SK-N-SH treated with all-trans-retinoic acid at 6 μM for 48 hours (cell line): Measurements from ENCODE around the gene ACTL6B.

ENCODE experiments used
- ATAC-seq: fragments of 200-7000 bp; cut with Tn5 transposase; 3 replicates; pipeline ENCODE4 v1.9.1; 2020; ENCODE audit warnings: mild to moderate bottlenecking, moderate library complexity
- ARNTL ChIP-seq: fragments of 450-650 bp; formaldehyde crosslinking; IDR thresholded peaks from 2 replicates; pipeline ENCODE4 v1.5.0; 2020; ENCODE audit warnings: low read depth, mild to moderate bottlenecking, moderate library complexity, borderline replicate concordance
- BACH2 ChIP-seq: fragments of 250-450 bp; sonication (Bioruptor Pico); IDR thresholded peaks from 2 replicates; pipeline ENCODE4 v1.9.0; 2021; ENCODE audit warnings: mild to moderate bottlenecking, borderline replicate concordance
- CREB5 ChIP-seq: fragments of 250-450 bp; sonication (Bioruptor Pico); IDR thresholded peaks from 2 replicates; pipeline ENCODE4 v1.5.1; 2020; ENCODE audit warnings: low read depth, mild to moderate bottlenecking, moderate library complexity
- CSDC2 ChIP-seq: fragments of 250-450 bp; sonication (Bioruptor Pico); IDR thresholded peaks from 2 replicates; pipeline ENCODE4 v1.5.0; 2020; ENCODE audit warnings: mild to moderate bottlenecking, moderate library complexity
- ESRRG ChIP-seq: fragments of 250-450 bp; sonication (Bioruptor Pico); IDR thresholded peaks from 2 replicates; pipeline ENCODE4 v1.6.1; 2021; ENCODE audit warnings: mild to moderate bottlenecking
- GLIS3 ChIP-seq: fragments of 250-450 bp; sonication (Bioruptor Pico); IDR thresholded peaks from 2 replicates; pipeline ENCODE4 v1.5.0; 2020; ENCODE audit warnings: mild to moderate bottlenecking, moderate library complexity
- ISL1 ChIP-seq: fragments of 250-450 bp; sonication (Bioruptor Pico); IDR thresholded peaks from 2 replicates; pipeline ENCODE4 v2.1.2; 2022; ENCODE audit warnings: mild to moderate bottlenecking, moderate library complexity
- PATZ1 ChIP-seq: fragments of 250-450 bp; sonication (Bioruptor Pico); IDR thresholded peaks from 2 replicates; pipeline ENCODE4 v1.8.0; 2020; ENCODE audit warnings: mild to moderate bottlenecking, moderate library complexity, borderline replicate concordance
- POU6F1 ChIP-seq: fragments of 250-450 bp; sonication (Bioruptor Pico); IDR thresholded peaks from 2 replicates; pipeline ENCODE4 v1.8.0; 2021; ENCODE audit warnings: low read depth, mild to moderate bottlenecking, moderate library complexity, borderline replicate concordance
- PPARA ChIP-seq: fragments of 250-450 bp; sonication (Bioruptor Pico); IDR thresholded peaks from 2 replicates; pipeline ENCODE4 v1.5.0; 2020; ENCODE audit warnings: mild to moderate bottlenecking, borderline replicate concordance
- TCF4 ChIP-seq: fragments of 250-450 bp; sonication (Bioruptor Pico); IDR thresholded peaks from 2 replicates; pipeline ENCODE4 v1.8.0; 2021; ENCODE audit warnings: mild to moderate bottlenecking, moderate library complexity, borderline replicate concordance
- TOX ChIP-seq: fragments of 250-450 bp; sonication (Bioruptor Pico); IDR thresholded peaks from 2 replicates; pipeline ENCODE4 v1.8.0; 2021; ENCODE audit warnings: mild to moderate bottlenecking, moderate library complexity, borderline replicate concordance
- TSHZ2 ChIP-seq: fragments of 250-450 bp; sonication (Bioruptor Pico); IDR thresholded peaks from 2 replicates; pipeline ENCODE4 v1.5.0; 2020; ENCODE audit warnings: mild to moderate bottlenecking, moderate library complexity
- ZC3H10 ChIP-seq: fragments of 250-450 bp; sonication (Bioruptor Pico); IDR thresholded peaks from 2 replicates; pipeline ENCODE4 v1.5.1; 2021; ENCODE audit warnings: mild to moderate bottlenecking, moderate library complexity
- ZNF565 ChIP-seq: fragments of 450-650 bp; formaldehyde crosslinking; conservative IDR thresholded peaks from 2 replicates; pipeline ENCODE4 v1.5.0; 2020; ENCODE audit warnings: low read depth, mild to moderate bottlenecking, moderate library complexity
- ZNF70 ChIP-seq: fragments of 450-650 bp; formaldehyde crosslinking; IDR thresholded peaks from 2 replicates; pipeline ENCODE4 v1.5.0; 2020; ENCODE audit warnings: mild to moderate bottlenecking, moderate library complexity
- ZNF8 ChIP-seq: fragments of 450-650 bp; formaldehyde crosslinking; IDR thresholded peaks from 2 replicates; pipeline ENCODE4 v1.5.0; 2020; ENCODE audit warnings: mild to moderate bottlenecking, moderate library complexity

The ACTL6B gene

GRCh38 chr7:100678291-100678984 is 22.2 kb upstream of the ACTL6B start:
- ATAC-seq, result no peak
- TF ChIP-seq ZNF565 (no peak), CSDC2 (CRISPR knock-in tag) (no peak), PATZ1 (CRISPR knock-in tag) (no peak), GLIS3 (CRISPR knock-in tag) (no peak), BACH2 (CRISPR knock-in tag) (no peak), ESRRG (no peak), CREB5 (CRISPR knock-in tag) (no peak), ZC3H10 (CRISPR knock-in tag) (no peak), ISL1 (no peak), ZNF70 (CRISPR knock-in tag) (no peak), ZNF8 (CRISPR knock-in tag) (no peak), TOX (CRISPR knock-in tag) (no peak), TSHZ2 (CRISPR knock-in tag) (no peak), TCF4 (CRISPR knock-in tag) (no peak)

GRCh38 chr7:100677308-100678267 is 21.3 kb upstream of the ACTL6B start:
- TF ChIP-seq CSDC2 (CRISPR knock-in tag) (no peak), TCF4 (CRISPR knock-in tag) (no peak), PPARA (CRISPR knock-in tag) (no peak), GLIS3 (CRISPR knock-in tag) (no peak), ARNTL (CRISPR knock-in tag) (no peak), POU6F1 (CRISPR knock-in tag) (no peak)
- TF ChIP-seq, all 23 proteins: peak for 0
- no peak for ATAC-seq

- ATAC-seq, result no peak
- TF ChIP-seq TOX (CRISPR knock-in tag) (no peak), PPARA (CRISPR knock-in tag) (no peak)
These were observed 20.5 kb upstream of the ACTL6B start for GRCh38 chr7:100676501-100677306.
